Neuronal stem cell (in vitro differentiated cells): ENCODE results near the gene HEY2.

ENCODE experiments used
- DNase-seq: peaks from one replicate; pipeline ENCODE4 v3.0.0-alpha.2; 2013; ENCODE audit warnings: low spot score
- H2AFZ ChIP-seq: one replicate; pipeline ENCODE4 v1.6.1; 2013; ENCODE audit warnings: mild to moderate bottlenecking, low read length, inconsistent platforms
- H2AK5ac ChIP-seq: 2 replicates; pipeline ENCODE4 v1.6.1; 2013; ENCODE audit warnings: low read depth, mild to moderate bottlenecking, inconsistent platforms, low read length, moderate library complexity, mixed read lengths
- H2BK120ac ChIP-seq: 2 replicates; pipeline ENCODE4 v1.6.1; 2013; ENCODE audit warnings: low read depth, mild to moderate bottlenecking, inconsistent platforms, low read length, moderate library complexity, mixed read lengths
- H2BK12ac ChIP-seq: one replicate; pipeline ENCODE4 v1.6.1; 2013; ENCODE audit warnings: low read length, inconsistent platforms
- H2BK15ac ChIP-seq: 2 replicates; pipeline ENCODE4 v1.6.1; 2013; ENCODE audit warnings: mild to moderate bottlenecking, low read length, inconsistent platforms, mixed read lengths
- H2BK5ac ChIP-seq: one replicate; pipeline ENCODE4 v1.6.1; 2013; ENCODE audit warnings: inconsistent platforms, mild to moderate bottlenecking, low read length, moderate library complexity
- H3K14ac ChIP-seq: one replicate; pipeline ENCODE4 v1.6.1; 2013; ENCODE audit warnings: low read length, inconsistent platforms
- H3K18ac ChIP-seq: 2 replicates; pipeline ENCODE4 v1.6.1; 2013; ENCODE audit warnings: low read length, inconsistent platforms
- H3K23ac ChIP-seq: 2 replicates; pipeline ENCODE4 v1.6.1; 2013; ENCODE audit warnings: low read depth, mild to moderate bottlenecking, mixed read lengths, low read length, inconsistent platforms; ENCODE audit not compliant: poor library complexity
- H3K27ac ChIP-seq: replicated peaks from 3 replicates; pipeline ENCODE4 v1.5.1; 2013; ENCODE audit warnings: low read length, inconsistent platforms
- H3K27me3 ChIP-seq, 3 experiments: 2 replicates each; pipeline ENCODE4 v1.6.1; 2013; ENCODE audit warnings: low read length in 3 of 3, mild to moderate bottlenecking in 2 of 3, inconsistent platforms in 1 of 3, low read depth in 1 of 3, mixed read lengths in 1 of 3, moderate library complexity in 1 of 3; ENCODE audit not compliant: control insufficient read depth in 3 of 3, insufficient read depth in 3 of 3
- H3K36me3 ChIP-seq, 2 donors: replicated peaks in 1 of 2; 2 replicates each; pipeline ENCODE4 v1.6.1; 2013; ENCODE audit warnings: low read length in 2 of 2; ENCODE audit not compliant: control insufficient read depth in 2 of 2, insufficient read depth in 2 of 2
- H3K4ac ChIP-seq: 2 replicates; pipeline ENCODE4 v1.6.1; 2013; ENCODE audit warnings: inconsistent platforms, mild to moderate bottlenecking, low read length, moderate library complexity
- H3K4me1 ChIP-seq, 2 donors: 1 replicate in 1 of 2; 2 replicates in 1 of 2; pipeline ENCODE4 v1.6.1; 2013; ENCODE audit warnings: low read length in 2 of 2, low read depth in 1 of 2; ENCODE audit not compliant: control insufficient read depth in 2 of 2, insufficient read depth in 1 of 2
- H3K4me2 ChIP-seq: one replicate; pipeline ENCODE4 v1.6.1; 2013; ENCODE audit warnings: mild to moderate bottlenecking, low read length, inconsistent platforms; ENCODE audit not compliant: insufficient read depth, poor library complexity, severe bottlenecking
- H3K4me3 ChIP-seq, 2 donors: 2 replicates each; pipeline ENCODE4 v1.5.1; 2013; ENCODE audit warnings: low read length in 2 of 2, mild to moderate bottlenecking in 2 of 2, inconsistent platforms in 1 of 2, moderate library complexity in 1 of 2
- H3K79me1 ChIP-seq: one replicate; pipeline ENCODE4 v1.6.1; 2013; ENCODE audit warnings: low read depth, mild to moderate bottlenecking, inconsistent platforms, low read length, moderate library complexity
- H3K9ac ChIP-seq: one replicate; pipeline ENCODE4 v1.6.1; 2013; ENCODE audit warnings: mild to moderate bottlenecking, low read depth, low read length, inconsistent platforms; ENCODE audit not compliant: poor library complexity
- H3K9me3 ChIP-seq, 2 donors: replicated peaks in 1 of 2; 2 replicates each; pipeline versions ENCODE3 to v1.6.1; 2013; ENCODE audit warnings: low read length in 2 of 2, mild to moderate bottlenecking in 2 of 2, inconsistent platforms in 1 of 2, low read depth in 1 of 2, mixed read lengths in 1 of 2, moderate library complexity in 1 of 2; ENCODE audit not compliant: control insufficient read depth in 2 of 2, insufficient read depth in 1 of 2
- H4K8ac ChIP-seq: one replicate; pipeline ENCODE4 v1.6.1; 2013; ENCODE audit warnings: low read depth, mild to moderate bottlenecking, inconsistent platforms, low read length, moderate library complexity
- H4K91ac ChIP-seq: one replicate; pipeline ENCODE4 v1.6.1; 2013; ENCODE audit warnings: low read length, low read depth, mild to moderate bottlenecking, inconsistent platforms; ENCODE audit not compliant: poor library complexity
- WGBS, 2 donors: extraction: QIAGEN DNeasy Blood & Tissue Kit; methylation state at CpG; one replicate each; pipeline ENCODE4 v1.1.7; 2013; ENCODE audit warnings: missing lambda C conversion rate in 2 of 2, mixed read lengths in 1 of 2; ENCODE audit not compliant: insufficient read length in 2 of 2, insufficient replicate concordance in 1 of 2; ENCODE audit errors: extremely low coverage in 2 of 2; 5-methylcytosine and 5-hydroxymethylcytosine counted together

The HEY2 gene

DNA sequence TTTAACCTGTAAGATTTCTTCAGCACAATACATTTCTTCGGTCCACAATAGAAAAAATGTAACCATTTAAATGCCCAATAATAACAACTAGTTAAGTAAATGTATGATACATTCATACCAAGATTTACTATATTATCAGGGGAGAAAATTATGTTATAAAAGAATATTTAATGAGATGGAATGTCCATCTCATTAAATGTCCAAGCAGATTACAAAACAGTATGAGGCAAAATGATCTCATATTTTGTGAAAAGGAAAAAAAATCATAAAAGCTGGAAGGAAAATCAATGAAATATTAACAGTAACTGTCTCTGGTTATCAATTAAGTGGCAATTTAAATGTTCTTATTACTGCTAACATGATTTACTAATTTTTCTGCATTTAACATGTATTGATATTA, 10.1 kb upstream of the HEY2 start:
- Histone ChIP-seq H3K4ac (no peak overlapping the region), H2BK120ac (no peak overlapping the region), H3K4me1 (no peaks in the 10 kb centered on the region), H4K91ac (no peak overlapping the region), H2BK12ac (no peak overlapping the region), H3K4me2 (no peak overlapping the region), H3K36me3 (no peaks in the 10 kb centered on the region), H3K27me3 (peaks cover 0 to 81% (median 0%) of the 10 kb centered on the region in 3 experiments), H2BK5ac (no peak overlapping the region), H3K14ac (no peak overlapping the region), H2BK15ac (no peak overlapping the region), H3K4me3 (no peak overlapping the region), H2AFZ (no peak overlapping the region), H3K23ac (no peak overlapping the region), H3K79me1 (no peaks in the 10 kb centered on the region), H3K9me3 (no peaks in the 10 kb centered on the region), H4K8ac (no peak overlapping the region), H3K27ac (no peak overlapping the region), H2AK5ac (no peak overlapping the region), H3K9ac (no peak overlapping the region), H3K18ac (no peak overlapping the region)
- no CpG with 5 or more reads among the region's 1 CpG for WGBS, 2 donors
- DNase-seq, result no peak

DNA sequence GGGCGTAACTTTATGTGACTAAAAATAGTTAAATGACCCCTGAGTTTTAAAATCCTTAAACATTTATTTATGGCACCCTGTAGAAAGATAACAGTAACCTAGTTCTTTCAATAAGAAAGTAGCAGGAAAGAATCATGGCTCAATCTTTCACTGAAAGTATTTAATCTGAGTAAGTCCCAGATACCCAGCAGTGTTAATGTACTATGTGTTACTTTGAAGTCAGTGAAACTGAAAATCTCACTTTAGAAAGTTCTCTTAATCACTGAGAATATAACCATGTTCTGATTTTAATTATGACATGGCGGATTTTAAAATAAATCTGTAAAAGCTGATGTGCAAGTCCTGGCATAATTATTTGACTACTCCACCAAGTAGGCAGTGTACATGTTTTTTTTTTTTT, 8.1 kb upstream of the HEY2 start:
- no CpG with 5 or more reads among the region's 2 CpGs for WGBS, 2 donors
- H3K4me2 ChIP-seq, result no peak overlapping the region
- H3K4me3 ChIP-seq, result no peak overlapping the region

DNA sequence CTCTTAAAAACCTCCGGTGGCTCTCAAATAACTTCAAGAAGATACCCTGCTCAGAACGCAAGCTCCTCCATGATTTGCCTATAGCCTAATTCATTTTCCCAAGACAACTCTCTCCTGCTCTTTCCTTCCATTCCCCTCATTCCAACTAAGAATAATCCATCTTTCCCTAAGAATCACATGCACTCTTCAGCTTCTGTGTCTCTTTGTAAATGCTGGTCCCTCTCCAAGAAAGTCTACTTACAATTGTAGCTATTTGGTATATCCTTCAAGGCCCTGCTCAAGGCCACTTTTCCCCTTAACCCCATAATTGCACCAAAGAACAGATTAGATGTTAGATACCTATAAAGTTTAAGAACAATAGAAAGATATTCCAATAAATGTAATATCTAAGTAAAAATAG, 7.4 kb upstream of the HEY2 start:
- no peak overlapping the region for H2BK12ac ChIP-seq
- no peak for DNase-seq
- no peaks in the 10 kb centered on the region for H3K9me3 ChIP-seq
- no peak overlapping the region for H3K23ac ChIP-seq
- H2BK120ac ChIP-seq, result no peak overlapping the region
- H3K4me3 ChIP-seq, result no peak overlapping the region
- H3K79me1 ChIP-seq, result no peaks in the 10 kb centered on the region
- WGBS, 2 donors, result no CpG with 5 or more reads among the region's 2 CpGs
- H3K27me3 ChIP-seq, result peaks cover 0 to 84% (median 7%) of the 10 kb centered on the region in 3 experiments
- no peak overlapping the region for H2BK15ac ChIP-seq
- H3K18ac ChIP-seq, result no peak overlapping the region
- H3K27ac ChIP-seq, result no peak overlapping the region
- H3K9ac ChIP-seq, result no peak overlapping the region
- H2BK5ac ChIP-seq, result no peak overlapping the region
- H3K14ac ChIP-seq, result no peak overlapping the region
- no peaks in the 10 kb centered on the region for H3K36me3 ChIP-seq
- H2AFZ ChIP-seq, result no peak overlapping the region
- H3K4me2 ChIP-seq, result no peak overlapping the region
- H3K4ac ChIP-seq, result no peak overlapping the region
- H4K91ac ChIP-seq, result no peak overlapping the region
- H2AK5ac ChIP-seq, result no peak overlapping the region
- H3K4me1 ChIP-seq, result peaks cover 4 to 6% of the 10 kb centered on the region in 2 donors
- H4K8ac ChIP-seq, result no peak overlapping the region

More for the DNA sequence above, 8.1 kb upstream of the HEY2 start:
- H2BK120ac ChIP-seq, result no peak overlapping the region
- H4K91ac ChIP-seq, result no peak overlapping the region
- H3K4ac ChIP-seq, result no peak overlapping the region
- no peak overlapping the region for H2BK12ac ChIP-seq
- H3K36me3 ChIP-seq, result no peaks in the 10 kb centered on the region
- H3K18ac ChIP-seq, result no peak overlapping the region
- H2AK5ac ChIP-seq, result no peak overlapping the region
- H3K23ac ChIP-seq, result no peak overlapping the region
- H2BK5ac ChIP-seq, result no peak overlapping the region
- no peak overlapping the region for H3K14ac ChIP-seq
- H2BK15ac ChIP-seq, result no peak overlapping the region
- peaks cover 0 to 83% (median 7%) of the 10 kb centered on the region in 3 experiments for H3K27me3 ChIP-seq
- H4K8ac ChIP-seq, result no peak overlapping the region
- no peak for DNase-seq
- no peak overlapping the region for H3K27ac ChIP-seq
- H3K9ac ChIP-seq, result no peak overlapping the region
- H2AFZ ChIP-seq, result no peak overlapping the region
- H3K79me1 ChIP-seq, result no peaks in the 10 kb centered on the region
- peaks cover 0 to 4% of the 10 kb centered on the region in 2 donors for H3K4me1 ChIP-seq
- no peaks in the 10 kb centered on the region for H3K9me3 ChIP-seq

DNA sequence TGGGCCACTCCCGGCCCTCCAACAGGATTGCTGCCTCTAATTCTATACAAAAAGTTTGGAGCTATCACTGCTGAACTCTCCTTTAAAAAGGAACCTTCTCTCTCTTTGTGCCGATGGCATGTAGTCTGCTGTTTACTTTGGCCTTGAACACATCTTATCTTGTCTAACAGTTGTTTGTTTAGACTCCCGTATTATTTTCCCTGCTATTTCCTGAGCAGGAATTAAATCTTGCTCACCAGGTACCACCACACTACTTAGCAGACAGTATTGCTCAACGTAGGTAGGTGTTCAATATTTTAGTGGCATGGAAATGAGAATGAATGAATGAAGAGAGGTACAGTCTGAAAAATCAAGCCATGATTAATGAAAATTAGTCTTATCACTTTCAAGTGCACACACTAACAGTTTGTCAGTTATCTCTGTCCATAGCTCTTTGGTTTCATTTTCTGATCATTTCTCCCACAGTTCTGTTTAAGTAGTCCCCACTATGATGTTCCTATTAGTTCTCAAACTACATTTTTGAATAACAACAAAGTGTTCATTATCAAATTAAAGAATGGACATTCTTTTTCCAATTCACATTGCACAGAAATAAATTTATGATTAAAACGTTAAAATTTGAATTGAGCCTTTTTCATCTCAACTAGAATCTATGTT, 6.8 kb upstream of the HEY2 start:
- H3K9ac ChIP-seq, result no peak overlapping the region

More for the DNA sequence above, 6.8 kb upstream of the HEY2 start:
- H3K4me2 ChIP-seq, result no peak overlapping the region
- H3K27ac ChIP-seq, result no peak overlapping the region
- H3K18ac ChIP-seq, result no peak overlapping the region
- H3K36me3 ChIP-seq, result no peaks in the 10 kb centered on the region
- H3K4me3 ChIP-seq, result no peak overlapping the region
- H3K9me3 ChIP-seq, result no peaks in the 10 kb centered on the region
- H2BK12ac ChIP-seq, result no peak overlapping the region
- no peak overlapping the region for H2AK5ac ChIP-seq
- H2BK15ac ChIP-seq, result no peak overlapping the region
- no peak overlapping the region for H2BK5ac ChIP-seq
- no peak overlapping the region for H2AFZ ChIP-seq
- H3K4ac ChIP-seq, result no peak overlapping the region
- no peaks in the 10 kb centered on the region for H3K79me1 ChIP-seq
- H3K4me1 ChIP-seq, result peaks cover 4 to 6% of the 10 kb centered on the region in 2 donors
- H4K8ac ChIP-seq, result no peak overlapping the region
- H3K14ac ChIP-seq, result no peak overlapping the region
- peaks cover 3 to 85% (median 11%) of the 10 kb centered on the region in 3 experiments for H3K27me3 ChIP-seq
- no peak overlapping the region for H3K23ac ChIP-seq
- H2BK120ac ChIP-seq, result no peak overlapping the region
- no peak overlapping the region for H4K91ac ChIP-seq
- no CpG with 5 or more reads among the region's 5 CpGs for WGBS, 2 donors
- DNase-seq, result no peak
